ENCODE data around the gene IL22. TPM values are rescaled to one million over a fixed set of nuclear protein-coding genes. Genes with fewer than 3 reads are reported as not detected.

The IL22 gene
- total RNA-seq, 1 experiment from 2014 or later: not detected

GRCh38 chr12:68245180-68246021 is 8.0 kb downstream of the IL22 start:
- no peak for TF ChIP-seq EZH2 (IDR thresholded peaks at IDR 0.05; ENCODE audit: borderline replicate concordance, low read depth, low read length, poor library complexity, severe bottlenecking)
- no peak for TF ChIP-seq CTCF (conservative IDR thresholded peaks at IDR 0.05; ENCODE audit: low read depth, low read length)
- CTCF ChIA-PET: no interaction called here
- no peak for DNase-seq (ENCODE audit: low spot score)
- intact Hi-C loops (cut with micrococcal nuclease; ENCODE audit: unreplicated experiment): no loop called here
- H3K9me3 ChIP-seq (ENCODE audit: low read depth, low read length, poor library complexity, severe bottlenecking): peaks cover 6% of the 10 kb centered on the region
- H3K36me3 ChIP-seq (ENCODE audit: insufficient read depth, low read length, poor library complexity, severe bottlenecking): no peaks in the 10 kb centered on the region
- BruUV-seq (replicated peaks): no TSS peak
- no peaks in the 10 kb centered on the region for H3K4me1 ChIP-seq (ENCODE audit: insufficient read depth, low read length, poor library complexity, severe bottlenecking)
- no peak overlapping the region for H3K4me3 ChIP-seq (ENCODE audit: low read depth, low read length, poor library complexity, severe bottlenecking)
- POLR2A ChIA-PET (ENCODE audit: low non-redundant PET): no interaction called here
- peaks cover 4% of the 10 kb centered on the region for H3K27me3 ChIP-seq (replicated peaks; ENCODE audit: insufficient read depth, low read depth, low read length, poor library complexity)
- H3K27ac ChIP-seq (ENCODE audit: low read depth, low read length, poor library complexity, severe bottlenecking): no peak overlapping the region

GRCh38 chr12:68242777-68243176 is 10.6 kb downstream of the IL22 start:
- no peaks in the 10 kb centered on the region for H3K27me3 ChIP-seq (replicated peaks; ENCODE audit: insufficient read depth, low read depth, low read length, poor library complexity)
- no peaks in the 10 kb centered on the region for H3K36me3 ChIP-seq (ENCODE audit: insufficient read depth, low read length, poor library complexity, severe bottlenecking)
- no peak overlapping the region for H3K4me3 ChIP-seq (ENCODE audit: low read depth, low read length, poor library complexity, severe bottlenecking)
- TF ChIP-seq CTCF (conservative IDR thresholded peaks at IDR 0.05; ENCODE audit: low read depth, low read length) (no peak), EZH2 (IDR thresholded peaks at IDR 0.05; ENCODE audit: borderline replicate concordance, low read depth, low read length, poor library complexity, severe bottlenecking) (no peak)
- peaks cover 5% of the 10 kb centered on the region for H3K9me3 ChIP-seq (ENCODE audit: low read depth, low read length, poor library complexity, severe bottlenecking)
- no TSS peak for BruUV-seq (replicated peaks)
- ChIA-PET CTCF (no interaction called here), POLR2A (ENCODE audit: low non-redundant PET) (no interaction called here)
- intact Hi-C loops (cut with micrococcal nuclease; ENCODE audit: unreplicated experiment): no loop called here
- no peak overlapping the region for H3K27ac ChIP-seq (ENCODE audit: low read depth, low read length, poor library complexity, severe bottlenecking)
- DNase-seq (ENCODE audit: low spot score): no peak
- H3K4me1 ChIP-seq (ENCODE audit: insufficient read depth, low read length, poor library complexity, severe bottlenecking): no peaks in the 10 kb centered on the region

GRCh38 chr12:68240975-68241374 is 12.4 kb downstream of the IL22 start:
- intact Hi-C loops (cut with micrococcal nuclease; ENCODE audit: unreplicated experiment): no loop called here

More at GRCh38 chr12:68240975-68241374, 12.4 kb downstream of the IL22 start:
- TF ChIP-seq EZH2 (IDR thresholded peaks at IDR 0.05; ENCODE audit: borderline replicate concordance, low read depth, low read length, poor library complexity, severe bottlenecking) (no peak), CTCF (conservative IDR thresholded peaks at IDR 0.05; ENCODE audit: low read depth, low read length) (no peak)
- Histone ChIP-seq H3K4me1 (ENCODE audit: insufficient read depth, low read length, poor library complexity, severe bottlenecking) (no peaks in the 10 kb centered on the region), H3K27me3 (replicated peaks; ENCODE audit: insufficient read depth, low read depth, low read length, poor library complexity) (no peaks in the 10 kb centered on the region), H3K9me3 (ENCODE audit: low read depth, low read length, poor library complexity, severe bottlenecking) (no peaks in the 10 kb centered on the region), H3K27ac (ENCODE audit: low read depth, low read length, poor library complexity, severe bottlenecking) (no peak overlapping the region), H3K4me3 (ENCODE audit: low read depth, low read length, poor library complexity, severe bottlenecking) (no peak overlapping the region), H3K36me3 (ENCODE audit: insufficient read depth, low read length, poor library complexity, severe bottlenecking) (no peaks in the 10 kb centered on the region)
- CTCF ChIA-PET: no interaction called here
- POLR2A ChIA-PET (ENCODE audit: low non-redundant PET): no interaction called here
- DNase-seq (ENCODE audit: low spot score): no peak
- BruUV-seq (replicated peaks): no TSS peak

Measured in A673 (cell line).